GM23338 (cell line): ENCODE measurements around the gene KCNQ1OT1. TPM values are rescaled to one million over a fixed set of nuclear protein-coding genes. Genes with fewer than 3 reads are reported as not detected.

Experiments
- ATAC-seq: fragments of 200-7000 bp; cut with Tn5 transposase; 3 replicates; pipeline ENCODE4 v1.9.1; 2020
- DNase-seq: peaks from one replicate; pipeline ENCODE4 v3.0.0-alpha.2; 2015; ENCODE audit warnings: low spot score
- H2AFZ ChIP-seq: fragments of 200-600 bp; sonication (generic); 2 replicates; pipeline ENCODE4 v1.8.0; 2016; ENCODE audit warnings: antibody characterized with exemption, mild to moderate bottlenecking, moderate library complexity
- H3F3A ChIP-seq: fragments of 200-600 bp; sonication (generic); replicated peaks from 2 replicates; pipeline ENCODE4 v1.8.0; 2017; ENCODE audit warnings: antibody characterized with exemption, mixed run types, low read depth
- H3K27ac ChIP-seq: fragments of 200-600 bp; sonication (generic); 2 replicates; pipeline ENCODE4 v1.6.1; 2016; ENCODE audit warnings: low read depth
- H3K27me3 ChIP-seq: fragments of 200-600 bp; sonication (generic); 2 replicates; pipeline ENCODE4 v1.8.0; 2016; ENCODE audit warnings: mild to moderate bottlenecking, mixed run types, moderate library complexity; ENCODE audit not compliant: insufficient read depth
- H3K36me3 ChIP-seq: fragments of 200-600 bp; sonication (generic); 2 replicates; pipeline ENCODE4 v1.8.0; 2016; ENCODE audit warnings: mild to moderate bottlenecking; ENCODE audit not compliant: insufficient read depth
- H3K4me1 ChIP-seq: fragments of 200-600 bp; sonication (generic); 2 replicates; pipeline ENCODE4 v1.8.0; 2016; ENCODE audit warnings: mild to moderate bottlenecking, moderate library complexity; ENCODE audit not compliant: insufficient read depth
- H3K4me2 ChIP-seq: fragments of 200-600 bp; sonication (generic); 2 replicates; pipeline ENCODE4 v1.7.1; 2017; ENCODE audit warnings: mixed run types
- H3K4me3 ChIP-seq: fragments of 200-600 bp; sonication (generic); 2 replicates; pipeline ENCODE4 v1.6.1; 2016; ENCODE audit warnings: mixed run types
- H3K79me2 ChIP-seq: fragments of 200-600 bp; sonication (generic); replicated peaks from 2 replicates; pipeline ENCODE4 v1.8.0; 2017; ENCODE audit warnings: mild to moderate bottlenecking; ENCODE audit not compliant: insufficient read depth
- H3K9me2 ChIP-seq: fragments of 200-600 bp; sonication (generic); 2 replicates; pipeline ENCODE4 v1.8.0; 2017; ENCODE audit not compliant: insufficient read depth
- H4K20me1 ChIP-seq: fragments of 200-600 bp; sonication (generic); replicated peaks from 2 replicates; pipeline ENCODE4 v1.8.0; 2017; ENCODE audit warnings: mild to moderate bottlenecking; ENCODE audit not compliant: insufficient read depth
- H3K27ac Mint-ChIP-seq: 2 replicates; pipeline ENCODE4 v1.8.0; 2020; ENCODE audit warnings: inconsistent platforms, mild to moderate bottlenecking, moderate library complexity, mixed read lengths
- H3K27me3 Mint-ChIP-seq: 3 replicates; pipeline ENCODE4 v1.8.0; 2022; ENCODE audit warnings: low read depth, mild to moderate bottlenecking, moderate library complexity, mixed read lengths, inconsistent platforms; ENCODE audit not compliant: insufficient read depth, poor library complexity
- H3K36me3 Mint-ChIP-seq: 3 replicates; pipeline ENCODE4 v1.8.0; 2021; ENCODE audit warnings: low read depth, mild to moderate bottlenecking, inconsistent platforms, moderate library complexity, mixed read lengths
- H3K4me1 Mint-ChIP-seq: 3 replicates; pipeline ENCODE4 v1.8.0; 2020; ENCODE audit warnings: mild to moderate bottlenecking, inconsistent platforms, mixed read lengths
- H3K4me3 Mint-ChIP-seq: 3 replicates; pipeline ENCODE4 v1.8.0; 2021; ENCODE audit warnings: moderate library complexity, mild to moderate bottlenecking, inconsistent platforms, mixed read lengths
- H3K9me3 Mint-ChIP-seq: 3 replicates; pipeline ENCODE4 v1.8.0; 2020; ENCODE audit warnings: moderate library complexity, mild to moderate bottlenecking, inconsistent platforms, mixed read lengths
- CREB1 ChIP-seq: fragments of 250-450 bp; sonication (Bioruptor Pico); IDR thresholded peaks from 2 replicates; pipeline ENCODE4 v1.5.0; 2020; ENCODE audit warnings: low read depth, mild to moderate bottlenecking, moderate library complexity
- CTCF ChIP-seq, 2 experiments: fragments of 200-600 bp in 1 of 2; sonication (generic) in 1 of 2; conservative IDR thresholded peaks; 2 replicates each; pipeline versions ENCODE4 v1.5.1 to v1.6.1; 2016 to 2017; ENCODE audit warnings: antibody characterized with exemption in 2 of 2, low read depth in 2 of 2, mild to moderate bottlenecking in 2 of 2, moderate library complexity in 1 of 2
- EZH2 ChIP-seq: fragments of 200-600 bp; sonication (generic); IDR thresholded peaks from one replicate; pipeline ENCODE4 v1.8.0; 2017; ENCODE audit warnings: antibody characterized with exemption, mild to moderate bottlenecking, low read depth; ENCODE audit not compliant: unreplicated experiment
- JUNB ChIP-seq: IDR thresholded peaks from one replicate; pipeline ENCODE4 v1.6.1; 2016; ENCODE audit warnings: antibody characterized with exemption; ENCODE audit not compliant: unreplicated experiment
- POLR2AphosphoS5 ChIP-seq: IDR thresholded peaks from 2 replicates; pipeline ENCODE4 v1.6.1; 2016; ENCODE audit warnings: antibody characterized with exemption, low read depth
- REST ChIP-seq: IDR thresholded peaks from one replicate; pipeline ENCODE4 v1.6.1; 2018; ENCODE audit warnings: antibody characterized with exemption; ENCODE audit not compliant: unreplicated experiment
- ZNF114 ChIP-seq: fragments of 250-450 bp; sonication (Bioruptor Pico); IDR thresholded peaks from 2 replicates; pipeline ENCODE4 v1.5.0; 2020; ENCODE audit warnings: mild to moderate bottlenecking, moderate library complexity
- ZNF462 ChIP-seq: fragments of 250-450 bp; sonication (Bioruptor Pico); IDR thresholded peaks from 2 replicates; pipeline ENCODE4 v1.5.0; 2020; ENCODE audit warnings: mild to moderate bottlenecking, moderate library complexity
- polyA plus RNA-seq: library from polyadenylated mRNA; unstranded; fragments of >200 nt; fragmentation: Nextera tagmentation; extraction: Ambion mirVana; gene quantifications from 2 replicates; pipeline ENCODE4 v1.2.1, GENCODE V29; 2016
- total RNA-seq: library from RNA; depleted of rRNA; stranded (reverse); fragments of >200 nt; shearing (Covaris generic); gene quantifications from 2 replicates; pipeline ENCODE4 v1.2.3, GENCODE V29; 2014

Gene KCNQ1OT1
- total and polyA plus RNA-seq, 2 experiments from 2014 or later: 1.5 to 4.2 TPM

- TF ChIP-seq ZNF462 (CRISPR knock-in tag) (no peak), POLR2AphosphoS5 (no peak), CTCF (conservative IDR thresholded peaks at IDR 0.05; ENCODE audit: low read depth in 2 of 2) (no peak)
These were observed 7.9 kb upstream of the KCNQ1OT1 start (continued) for GRCh38 chr11:2707736-2708135.

GRCh38 chr11:2706321-2706720 lies 6.5 kb upstream of the KCNQ1OT1 start:
- H2AFZ ChIP-seq: no peak overlapping the region
- Mint-ChIP-seq H3K4me1 (peaks cover 16% of the 10 kb centered on the region), H3K36me3 (peaks cover 32% of the 10 kb centered on the region), H3K27me3 (peaks cover 49% of the 10 kb centered on the region), H3K4me3 (no peak overlapping the region), H3K9me3 (peaks cover 34% of the 10 kb centered on the region), H3K27ac (no peak overlapping the region)
- H3K36me3 ChIP-seq: peaks cover 11% of the 10 kb centered on the region
- peaks cover 5% of the 10 kb centered on the region; the same call in 1 of the 2 replicates for H3K4me1 ChIP-seq
- no peak overlapping the region for H3K27ac ChIP-seq
- ATAC-seq (no peak), DNase-seq (no peak)
- no peaks in the 10 kb centered on the region for H4K20me1 ChIP-seq
- H3K79me2 ChIP-seq: no peaks in the 10 kb centered on the region
- H3F3A ChIP-seq: no peaks in the 10 kb centered on the region
- H3K4me3 ChIP-seq: no peak overlapping the region
- no peak overlapping the region for H3K4me2 ChIP-seq
- no peaks in the 10 kb centered on the region for H3K9me2 ChIP-seq
- peaks cover 80% of the 10 kb centered on the region for H3K27me3 ChIP-seq
- no peak for TF ChIP-seq EZH2
- no peak for TF ChIP-seq JUNB
- no peak for TF ChIP-seq POLR2AphosphoS5
- no peak for TF ChIP-seq CREB1 (CRISPR knock-in tag)
- no peak for TF ChIP-seq CTCF (conservative IDR thresholded peaks at IDR 0.05; ENCODE audit: low read depth in 2 of 2)
- TF ChIP-seq REST: no peak
- no peak for TF ChIP-seq ZNF114
